Measurements from ENCODE around the gene RCAN2. TPM values are rescaled to one million over a fixed set of nuclear protein-coding genes. Genes with fewer than 3 reads are reported as not detected.

The RCAN2 gene
- total RNA-seq, 6 experiments from 2014 or later: 0.06 to 1.00 (median 0.31) TPM; not detected in 2

GRCh38 chr6:46290421-46291274 lies 200.6 kb downstream of the RCAN2 start:
- no peak for TF ChIP-seq CTCF (IDR thresholded peaks at IDR 0.05)
- no peak overlapping the region for H3K27ac Mint-ChIP-seq

GRCh38 chr6:46289898-46290297 lies 201.4 kb downstream of the RCAN2 start:
- Mint-ChIP-seq H3K27me3 (ENCODE audit: insufficient read depth) (peaks cover 2% of the 10 kb centered on the region), H3K9me3 (peaks cover 39% of the 10 kb centered on the region), H3K4me3 (no peak overlapping the region), H3K36me3 (ENCODE audit: low read depth) (peaks cover 4% of the 10 kb centered on the region; the same call in 1 of the 2 replicates), H3K4me1 (ENCODE audit: low read depth) (no peaks in the 10 kb centered on the region), H3K27ac (no peak overlapping the region)
- TF ChIP-seq CTCF (IDR thresholded peaks at IDR 0.05): no peak
- DNase-seq: no peak

More at GRCh38 chr6:46290421-46291274, 200.6 kb downstream of the RCAN2 start:
- Mint-ChIP-seq H3K4me1 (ENCODE audit: low read depth) (no peaks in the 10 kb centered on the region), H3K4me3 (no peak overlapping the region), H3K27me3 (ENCODE audit: insufficient read depth) (peaks cover 2% of the 10 kb centered on the region), H3K9me3 (peaks cover 45% of the 10 kb centered on the region), H3K36me3 (ENCODE audit: low read depth) (peaks cover 9% of the 10 kb centered on the region; the same call in 1 of the 2 replicates)
- no peak for DNase-seq

- no peaks in the 10 kb centered on the region for H3K4me1 Mint-ChIP-seq (ENCODE audit: low read depth)
- H3K27ac Mint-ChIP-seq: no peak overlapping the region
- no peak overlapping the region for H3K4me3 Mint-ChIP-seq
- peaks cover 39% of the 10 kb centered on the region for H3K9me3 Mint-ChIP-seq
- no peak for TF ChIP-seq CTCF (IDR thresholded peaks at IDR 0.05)
- H3K36me3 Mint-ChIP-seq (ENCODE audit: low read depth): peaks cover 4% of the 10 kb centered on the region; the same call in 1 of the 2 replicates
- DNase-seq: no peak
- peaks cover 2% of the 10 kb centered on the region for H3K27me3 Mint-ChIP-seq (ENCODE audit: insufficient read depth)
These were observed 202.4 kb downstream of the RCAN2 start for GRCh38 chr6:46288835-46289234.

GRCh38 chr6:46287681-46288080 lies 203.6 kb downstream of the RCAN2 start:
- peaks cover 2% of the 10 kb centered on the region for H3K27me3 Mint-ChIP-seq (ENCODE audit: insufficient read depth)
- no peak overlapping the region for H3K27ac Mint-ChIP-seq

GRCh38 chr6:46287043-46287442 lies 204.2 kb downstream of the RCAN2 start:
- peaks cover 4% of the 10 kb centered on the region; the same call in 1 of the 2 replicates for H3K36me3 Mint-ChIP-seq (ENCODE audit: low read depth)
- H3K27me3 Mint-ChIP-seq (ENCODE audit: insufficient read depth): peaks cover 2% of the 10 kb centered on the region
- peaks cover 35% of the 10 kb centered on the region for H3K9me3 Mint-ChIP-seq
- H3K27ac Mint-ChIP-seq: no peak overlapping the region
- H3K4me3 Mint-ChIP-seq: no peak overlapping the region
- no peaks in the 10 kb centered on the region for H3K4me1 Mint-ChIP-seq (ENCODE audit: low read depth)
- DNase-seq: no peak
- TF ChIP-seq CTCF (IDR thresholded peaks at IDR 0.05): no peak

More at GRCh38 chr6:46287681-46288080, 203.6 kb downstream of the RCAN2 start:
- peaks cover 35% of the 10 kb centered on the region for H3K9me3 Mint-ChIP-seq
- H3K4me3 Mint-ChIP-seq: no peak overlapping the region
- no peak for DNase-seq
- peaks cover 4% of the 10 kb centered on the region; the same call in 1 of the 2 replicates for H3K36me3 Mint-ChIP-seq (ENCODE audit: low read depth)
- H3K4me1 Mint-ChIP-seq (ENCODE audit: low read depth): no peaks in the 10 kb centered on the region
- no peak for TF ChIP-seq CTCF (IDR thresholded peaks at IDR 0.05)
